IPS-18a (cell line): ENCODE measurements around the gene APOL6.

ENCODE experiments used
- H3K27ac ChIP-seq: one replicate; pipeline ENCODE4 v1.5.1; 2013; ENCODE audit warnings: low read length
- H3K27me3 ChIP-seq: one replicate; pipeline ENCODE4 v1.6.1; 2013; ENCODE audit warnings: mild to moderate bottlenecking, low read length; ENCODE audit not compliant: control insufficient read depth, insufficient read depth
- H3K36me3 ChIP-seq: one replicate; pipeline ENCODE4 v1.6.1; 2013; ENCODE audit warnings: low read depth, low read length; ENCODE audit not compliant: control insufficient read depth
- H3K4me1 ChIP-seq: one replicate; pipeline ENCODE4 v1.6.1; 2013; ENCODE audit warnings: low read depth, low read length; ENCODE audit not compliant: control insufficient read depth
- H3K4me3 ChIP-seq: one replicate; pipeline ENCODE4 v1.5.1; 2013; ENCODE audit warnings: low read length
- H3K9ac ChIP-seq: one replicate; pipeline ENCODE4 v1.6.1; 2013; ENCODE audit warnings: mild to moderate bottlenecking, low read length, moderate library complexity
- H3K9me3 ChIP-seq: one replicate; pipeline ENCODE4 v1.6.1; 2013; ENCODE audit warnings: low read depth, low read length; ENCODE audit not compliant: control insufficient read depth

The APOL6 gene

DNA sequence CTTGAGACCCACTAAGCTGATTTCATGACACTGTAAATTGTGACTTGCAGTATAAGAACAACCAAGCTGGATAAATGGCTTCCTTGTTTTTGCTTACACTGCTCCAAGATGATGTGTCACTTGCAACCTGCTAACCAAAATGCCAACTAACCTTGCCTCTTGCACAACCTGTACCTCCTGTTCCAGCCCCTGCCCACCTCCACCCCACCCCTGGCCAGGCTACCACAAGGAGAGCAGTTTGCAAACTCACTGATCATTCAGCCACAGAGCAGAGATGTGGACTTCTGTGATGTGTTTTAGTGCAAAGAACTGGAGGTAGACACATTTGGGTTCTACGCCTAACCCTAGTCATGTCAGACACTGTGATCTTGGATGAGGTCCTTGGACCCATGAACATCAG is 4.3 kb upstream of the APOL6 start:
- Histone ChIP-seq H3K27me3 (no peaks in the 10 kb centered on the region), H3K9me3 (no peaks in the 10 kb centered on the region), H3K4me3 (no peak overlapping the region), H3K36me3 (no peaks in the 10 kb centered on the region), H3K27ac (no peak overlapping the region), H3K4me1 (peaks cover 20% of the 10 kb centered on the region), H3K9ac (no peak overlapping the region)

DNA sequence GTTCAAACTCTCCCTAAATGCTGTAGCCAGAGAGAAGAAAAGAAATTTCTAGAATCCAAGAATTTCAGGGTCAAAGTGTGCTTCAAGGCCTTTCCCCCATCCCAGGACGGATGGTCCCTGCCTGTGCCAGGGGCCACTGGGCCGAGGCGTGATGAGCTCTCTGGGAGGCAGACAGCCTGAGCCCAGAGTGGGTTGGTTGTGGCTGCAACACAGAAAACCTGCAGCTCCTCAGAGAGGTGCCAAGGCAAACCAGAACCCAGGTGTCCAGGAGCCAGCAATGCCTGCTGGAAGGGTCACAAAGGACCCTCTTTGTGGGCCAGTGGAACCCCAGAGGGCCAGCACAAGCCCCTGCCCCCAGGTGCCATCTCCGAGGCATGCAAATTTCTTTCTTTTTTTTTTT is 2.6 kb upstream of the APOL6 start:
- Histone ChIP-seq H3K27ac (no peak overlapping the region), H3K27me3 (no peaks in the 10 kb centered on the region), H3K9ac (no peak overlapping the region), H3K36me3 (no peaks in the 10 kb centered on the region), H3K4me1 (peaks cover 21% of the 10 kb centered on the region), H3K9me3 (no peaks in the 10 kb centered on the region), H3K4me3 (no peak overlapping the region)

DNA sequence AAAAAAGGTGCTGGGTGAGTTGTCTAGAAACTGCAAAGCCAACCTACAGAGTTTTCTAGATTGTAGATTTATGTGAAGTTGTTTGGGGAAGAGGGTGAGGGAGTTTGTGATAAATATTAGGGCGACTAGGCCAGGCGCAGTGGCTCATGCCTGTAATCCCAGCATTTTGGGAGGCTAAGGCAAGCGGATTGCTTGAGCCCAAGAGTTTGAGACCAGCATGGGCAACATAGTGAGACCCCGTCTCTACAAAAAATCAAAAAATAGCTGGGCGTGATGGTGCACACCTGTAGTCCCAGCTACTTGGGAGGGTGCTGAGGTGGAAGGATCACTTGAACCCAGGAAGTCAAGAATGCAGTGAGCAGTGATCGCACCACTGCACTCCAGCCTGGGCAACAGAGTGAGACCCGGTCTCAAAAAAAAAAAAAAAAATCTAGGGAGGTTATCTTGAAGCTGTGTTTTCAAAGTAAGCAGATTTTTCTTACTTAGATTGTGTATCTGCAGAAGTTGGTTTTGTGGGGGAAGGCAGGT is 844 bp downstream of the APOL6 start:
- H3K9me3 ChIP-seq, result no peaks in the 10 kb centered on the region
- H3K4me3 ChIP-seq, result no peak overlapping the region
- no peaks in the 10 kb centered on the region for H3K36me3 ChIP-seq
- peaks cover 11% of the 10 kb centered on the region for H3K4me1 ChIP-seq
- peak overlapping the region; percentile 10 for H3K9ac ChIP-seq
- H3K27me3 ChIP-seq, result no peaks in the 10 kb centered on the region
- H3K27ac ChIP-seq, result no peak overlapping the region

DNA sequence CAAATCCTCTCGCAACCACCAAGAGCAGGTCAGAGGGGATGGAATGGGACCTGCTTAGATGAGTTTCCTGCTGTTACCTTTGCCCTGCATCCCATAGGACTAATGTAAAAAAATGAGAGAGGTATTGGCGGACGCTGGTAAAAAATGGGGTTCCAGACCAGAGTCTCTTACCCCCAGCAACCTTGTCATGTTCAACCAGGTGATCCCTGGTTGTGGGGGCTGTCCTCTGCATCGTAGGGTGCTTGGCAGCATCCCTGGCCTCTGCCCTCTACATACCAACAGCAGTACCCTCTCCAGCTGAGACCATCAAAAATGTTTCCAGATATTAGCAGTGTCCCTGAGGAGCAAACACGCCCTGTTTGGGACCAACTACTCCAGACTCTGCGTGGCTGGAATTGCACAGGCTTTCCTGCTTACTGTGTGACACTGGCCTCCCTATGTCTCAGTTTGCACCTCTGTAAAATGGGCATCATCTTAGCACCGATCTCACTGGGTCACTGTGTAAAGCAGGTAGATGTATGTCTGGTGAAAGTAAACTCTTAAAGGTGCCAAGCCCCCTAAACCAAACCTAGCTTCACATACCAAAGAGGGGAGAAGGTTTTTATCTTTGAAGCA is 1.5 kb downstream of the APOL6 start:
- H3K9me3 ChIP-seq, result no peaks in the 10 kb centered on the region
- no peaks in the 10 kb centered on the region for H3K27me3 ChIP-seq
- no peaks in the 10 kb centered on the region for H3K36me3 ChIP-seq
- no peak overlapping the region for H3K4me3 ChIP-seq
- H3K27ac ChIP-seq, result no peak overlapping the region
- no peak overlapping the region for H3K9ac ChIP-seq
- peaks cover 11% of the 10 kb centered on the region for H3K4me1 ChIP-seq

DNA sequence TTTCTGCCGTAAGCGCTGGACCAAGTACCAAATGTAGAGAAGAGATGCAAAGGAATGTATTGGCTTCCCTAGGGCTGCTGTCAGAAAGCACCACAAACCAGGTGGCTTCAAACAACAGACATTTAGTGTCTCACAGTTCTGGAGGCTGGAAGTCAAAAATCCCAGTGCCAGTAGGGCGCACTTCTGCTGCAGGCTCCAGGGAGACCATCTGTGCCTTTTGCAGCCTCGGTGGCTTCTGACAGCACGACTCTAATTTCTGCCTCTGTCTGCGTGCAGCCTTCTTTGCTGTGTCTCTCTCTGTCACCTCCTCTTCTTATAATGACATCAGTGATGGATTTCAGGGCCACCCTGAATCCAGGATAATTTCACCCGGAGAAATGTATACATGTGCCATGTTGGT is 2.8 kb downstream of the APOL6 start:
- Histone ChIP-seq H3K27me3 (no peaks in the 10 kb centered on the region), H3K36me3 (no peaks in the 10 kb centered on the region), H3K27ac (no peak overlapping the region), H3K9me3 (no peaks in the 10 kb centered on the region), H3K9ac (no peak overlapping the region), H3K4me1 (peaks cover 11% of the 10 kb centered on the region), H3K4me3 (no peak overlapping the region)

DNA sequence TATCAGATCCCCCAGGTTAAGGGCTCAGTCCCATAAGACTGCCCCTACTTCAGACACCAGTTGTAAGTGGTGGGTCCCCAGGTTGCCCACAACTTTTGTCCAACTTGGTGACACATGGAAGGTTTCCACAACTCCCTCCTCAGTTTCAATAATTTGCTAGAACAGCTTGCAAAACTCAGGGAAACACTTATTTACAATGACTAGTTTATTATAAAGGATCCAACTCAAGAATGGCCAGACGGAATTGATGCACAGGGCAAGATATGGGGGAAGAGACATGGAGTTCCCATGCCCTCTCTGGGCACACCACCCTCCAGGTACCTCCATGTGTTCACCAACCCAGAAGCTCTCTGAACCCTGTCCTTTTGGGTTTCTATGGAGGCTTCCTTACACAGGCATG is 5.6 kb downstream of the APOL6 start:
- peaks cover 2% of the 10 kb centered on the region for H3K4me1 ChIP-seq
- H3K27me3 ChIP-seq, result no peaks in the 10 kb centered on the region
- H3K36me3 ChIP-seq, result no peaks in the 10 kb centered on the region
- no peak overlapping the region for H3K4me3 ChIP-seq
- H3K27ac ChIP-seq, result no peak overlapping the region
- H3K9me3 ChIP-seq, result no peaks in the 10 kb centered on the region
- no peak overlapping the region for H3K9ac ChIP-seq

DNA sequence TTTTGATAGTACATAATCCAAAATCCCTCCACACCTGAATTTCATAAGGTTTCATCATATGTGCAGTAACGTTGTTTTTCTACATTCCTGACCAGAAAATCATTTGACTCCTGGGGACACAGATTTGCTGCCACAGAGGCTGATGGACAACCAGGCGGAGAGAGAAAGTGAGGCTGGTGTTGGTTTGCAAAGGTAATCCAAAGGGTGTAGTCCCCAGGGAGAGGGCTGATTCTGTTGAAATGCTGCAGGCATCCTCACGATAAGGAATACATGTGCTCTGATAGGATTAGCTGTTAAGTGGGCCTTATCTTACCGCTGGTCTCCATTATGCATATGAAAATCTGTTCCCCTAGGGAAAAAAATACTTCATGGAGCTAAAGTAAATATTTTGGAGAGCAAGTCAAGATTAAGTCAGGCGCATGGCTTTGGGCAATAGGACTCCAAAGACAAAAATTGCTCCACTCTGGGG is 8.1 kb downstream of the APOL6 start:
- H3K27me3 ChIP-seq, result no peaks in the 10 kb centered on the region
- no peak overlapping the region for H3K27ac ChIP-seq
- H3K9me3 ChIP-seq, result no peaks in the 10 kb centered on the region
- H3K36me3 ChIP-seq, result no peaks in the 10 kb centered on the region
- H3K9ac ChIP-seq, result no peak overlapping the region
- H3K4me3 ChIP-seq, result no peak overlapping the region
- H3K4me1 ChIP-seq, result no peaks in the 10 kb centered on the region

DNA sequence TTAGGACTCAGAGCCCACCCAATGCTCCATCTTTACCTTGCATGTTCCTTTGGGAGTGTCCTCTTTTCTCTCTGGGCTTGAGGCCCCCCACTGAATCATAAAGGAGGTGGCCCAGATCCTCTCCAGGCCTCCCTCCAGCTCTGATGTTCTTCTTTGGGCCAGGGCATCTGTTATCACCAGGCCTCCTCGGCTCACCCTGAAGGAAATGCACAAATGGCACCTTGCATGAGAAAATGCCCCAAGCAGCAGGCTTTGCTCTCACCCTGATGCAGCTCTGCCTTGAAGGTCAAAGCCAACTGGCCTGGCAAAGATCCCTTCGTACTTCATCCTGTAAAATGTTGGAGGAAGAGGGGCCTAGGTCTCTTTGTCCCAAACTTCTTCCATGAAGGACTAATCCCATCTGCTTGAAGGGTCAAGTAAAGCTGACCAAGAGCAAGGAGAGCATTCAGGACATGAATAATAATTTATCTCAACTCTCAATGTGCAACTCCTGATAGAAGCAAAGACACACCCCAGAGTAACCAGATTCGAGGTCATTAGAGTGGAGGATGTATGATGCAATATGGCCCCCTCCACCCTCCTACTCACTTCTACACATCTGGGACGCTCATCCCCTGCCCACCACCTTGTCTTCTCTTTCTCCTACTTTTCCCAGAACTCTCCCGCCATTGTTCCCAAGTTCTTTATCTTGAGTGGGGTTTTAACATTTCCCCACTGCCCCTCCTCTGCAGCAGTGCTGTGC is 9.5 kb downstream of the APOL6 start:
- no peak overlapping the region for H3K4me3 ChIP-seq
- H3K27me3 ChIP-seq, result no peaks in the 10 kb centered on the region
- H3K4me1 ChIP-seq, result peaks cover 10% of the 10 kb centered on the region
- H3K27ac ChIP-seq, result no peak overlapping the region
- H3K9me3 ChIP-seq, result no peaks in the 10 kb centered on the region
- no peak overlapping the region for H3K9ac ChIP-seq
- H3K36me3 ChIP-seq, result no peaks in the 10 kb centered on the region

DNA sequence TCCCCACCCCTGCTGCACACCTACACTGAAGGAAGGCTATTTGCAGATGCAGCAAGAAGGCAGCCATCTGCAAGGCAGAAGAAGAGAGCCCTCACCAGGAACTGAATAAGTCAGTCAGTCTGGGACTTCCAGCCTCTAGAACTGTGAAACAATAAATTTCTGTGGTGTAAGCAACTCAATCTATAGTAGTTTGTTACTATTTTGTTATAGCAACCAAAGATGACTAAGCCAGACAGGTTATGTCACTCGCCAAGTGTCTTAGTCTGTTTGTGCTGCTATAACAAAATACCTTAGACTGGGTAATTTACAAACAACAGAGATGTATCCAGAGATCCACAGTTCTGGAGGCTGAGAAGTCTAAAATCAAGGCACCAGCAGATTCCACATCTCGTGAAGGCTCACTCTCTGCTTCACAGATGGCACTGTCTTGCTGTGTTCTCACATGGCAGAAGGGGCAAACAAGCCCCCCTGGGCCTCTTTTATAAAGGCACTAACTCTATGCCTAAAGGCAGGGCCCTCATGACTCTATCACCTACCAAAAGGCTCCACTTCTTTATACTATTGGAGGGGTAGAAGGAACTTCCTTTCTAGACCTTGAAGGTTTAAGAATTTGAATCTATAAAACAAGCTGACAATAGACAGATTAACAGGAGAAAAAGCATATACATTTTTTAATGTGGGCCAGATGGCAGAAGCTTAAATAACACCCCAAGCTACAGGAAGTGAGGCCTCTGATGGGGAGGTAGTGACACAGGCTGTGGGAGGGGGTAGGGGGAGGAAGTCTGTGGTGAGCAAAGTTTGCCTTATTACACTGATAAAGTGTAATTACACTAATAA is 12.3 kb downstream of the APOL6 start:
- Histone ChIP-seq H3K4me1 (peaks cover 18% of the 10 kb centered on the region), H3K27me3 (no peaks in the 10 kb centered on the region), H3K4me3 (no peak overlapping the region), H3K36me3 (no peaks in the 10 kb centered on the region), H3K9me3 (peaks cover 6% of the 10 kb centered on the region), H3K9ac (no peak overlapping the region), H3K27ac (no peak overlapping the region)

DNA sequence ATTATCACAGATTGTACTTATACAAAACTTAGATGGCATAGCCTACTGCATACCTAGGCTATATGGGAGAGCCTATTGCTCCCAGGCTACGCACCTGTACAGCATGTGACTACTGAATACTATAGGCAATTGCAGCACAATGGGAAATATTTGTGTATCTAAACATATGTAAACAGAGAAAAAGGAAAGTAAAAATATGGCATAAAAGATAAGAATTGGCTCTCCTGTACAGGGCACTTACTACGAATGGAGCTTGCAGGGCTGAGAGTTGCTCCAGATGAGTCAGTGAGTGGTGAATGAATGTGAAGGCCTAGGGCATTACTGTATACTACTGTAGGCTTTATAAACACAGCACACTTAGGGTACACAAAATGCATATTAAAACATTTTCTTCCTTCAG is 13.2 kb downstream of the APOL6 start:
- Histone ChIP-seq H3K4me1 (peaks cover 18% of the 10 kb centered on the region), H3K36me3 (no peaks in the 10 kb centered on the region), H3K9ac (no peak overlapping the region), H3K9me3 (peaks cover 12% of the 10 kb centered on the region), H3K27me3 (no peaks in the 10 kb centered on the region), H3K27ac (no peak overlapping the region), H3K4me3 (no peak overlapping the region)

DNA sequence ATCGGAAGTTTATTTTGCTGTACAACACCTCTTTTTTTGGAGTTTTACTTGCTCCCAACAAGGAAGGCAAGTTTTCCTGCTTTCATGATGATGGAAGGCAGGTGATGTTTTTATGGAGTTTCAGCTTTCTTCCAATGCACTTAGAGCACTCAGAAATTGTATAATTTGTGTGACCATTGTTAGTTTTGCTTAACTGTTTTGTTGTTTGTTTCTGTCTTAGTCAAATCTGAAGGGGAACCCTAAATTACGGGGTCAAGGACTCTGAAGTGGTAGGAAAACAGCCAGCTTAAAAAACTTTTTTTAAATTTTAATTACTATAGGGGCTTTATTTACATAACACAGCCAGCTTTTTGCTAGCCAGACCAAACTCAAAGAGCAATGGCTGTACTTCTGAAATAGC is 14.7 kb downstream of the APOL6 start:
- H3K36me3 ChIP-seq, result no peaks in the 10 kb centered on the region

More for the DNA sequence above, 14.7 kb downstream of the APOL6 start:
- Histone ChIP-seq H3K27me3 (no peaks in the 10 kb centered on the region), H3K4me3 (peak overlapping the region; percentile 46), H3K4me1 (peaks cover 18% of the 10 kb centered on the region), H3K9ac (peak overlapping the region; percentile 27), H3K27ac (no peak overlapping the region), H3K9me3 (peaks cover 21% of the 10 kb centered on the region)
